PC-3 (cell line): Measurements from ENCODE around the gene PSEN2. TPM values are rescaled to one million over a fixed set of nuclear protein-coding genes. Genes with fewer than 3 reads are reported as not detected.

Experiments
- ATAC-seq: fragments of 200-7000 bp; cut with Tn5 transposase; 2 replicates; pipeline ENCODE4 v1.9.1; 2020; ENCODE audit warnings: mild to moderate bottlenecking, moderate library complexity
- BruUV-seq: library from RNA; stranded (reverse); fragments of 400-500 nt; replicated peaks from 2 replicates; lab custom pipeline; 2021; lab: Mats Ljungman, UMichigan
- CTCF ChIA-PET: fragments of 300-600 bp; sonication (Branson Sonifier 250); formaldehyde crosslinking; loops from one replicate; lab custom pipeline; 2022; ENCODE audit warnings: antibody characterized with exemption; lab: Charles Lee
- POLR2A ChIA-PET: fragments of 300-600 bp; sonication (Branson Sonifier 250); formaldehyde crosslinking; loops from one replicate; lab custom pipeline; 2022; ENCODE audit warnings: antibody characterized with exemption; ENCODE audit not compliant: unreplicated experiment; lab: Charles Lee
- DNase-seq: peaks from one replicate; pipeline ENCODE4 v3.0.0-alpha.2; 2015
- H2AFZ ChIP-seq: fragments of 300-600 bp; sonication (generic); 2 replicates; pipeline ENCODE4 v1.6.0; 2016; ENCODE audit warnings: antibody characterized with exemption, low read length
- H3F3A ChIP-seq: fragments of 300-600 bp; sonication (generic); one replicate; pipeline ENCODE4 v1.6.0; 2017; ENCODE audit warnings: antibody characterized with exemption, low read length, control low read depth, mild to moderate bottlenecking; ENCODE audit not compliant: unreplicated experiment
- H3K27ac ChIP-seq: fragments of 300-600 bp; sonication (generic); 2 replicates; pipeline ENCODE4 v1.5.1; 2016; ENCODE audit warnings: mild to moderate bottlenecking, low read length
- H3K27me3 ChIP-seq: fragments of 300-600 bp; sonication (generic); 2 replicates; pipeline ENCODE4 v1.6.1; 2016; ENCODE audit warnings: low read length, mixed read lengths
- H3K36me3 ChIP-seq: fragments of 300-600 bp; sonication (generic); 2 replicates; pipeline ENCODE4 v1.6.1; 2016; ENCODE audit warnings: low read depth, mixed run types, low read length, mixed read lengths
- H3K4me1 ChIP-seq: fragments of 300-600 bp; sonication (generic); 2 replicates; pipeline ENCODE4 v1.5.1; 2016; ENCODE audit warnings: low read length; ENCODE audit not compliant: insufficient read depth
- H3K4me2 ChIP-seq: fragments of 300-600 bp; sonication (generic); 2 replicates; pipeline ENCODE4 v1.6.0; 2016; ENCODE audit warnings: low read length
- H3K4me3 ChIP-seq: fragments of 300-600 bp; sonication (generic); 2 replicates; pipeline ENCODE4 v1.5.1; 2016; ENCODE audit warnings: mild to moderate bottlenecking, low read length, mixed read lengths
- H3K79me2 ChIP-seq: fragments of 300-600 bp; sonication (generic); 2 replicates; pipeline ENCODE4 v1.6.1; 2017; ENCODE audit warnings: low read length, mixed read lengths
- H3K9ac ChIP-seq: fragments of 300-600 bp; sonication (generic); 2 replicates; pipeline ENCODE4 v1.6.0; 2016; ENCODE audit warnings: mild to moderate bottlenecking, low read length
- H3K9me2 ChIP-seq: fragments of 300-600 bp; sonication (generic); replicated peaks from 2 replicates; pipeline ENCODE4 v1.6.1; 2016; ENCODE audit warnings: mixed run types, low read length, mixed read lengths
- H3K9me3 ChIP-seq: fragments of 300-600 bp; sonication (generic); 2 replicates; pipeline ENCODE4 v1.6.1; 2016; ENCODE audit warnings: low read length, mixed read lengths
- H4K20me1 ChIP-seq: fragments of 300-600 bp; sonication (generic); 2 replicates; pipeline ENCODE4 v1.6.1; 2016; ENCODE audit warnings: low read length, mixed read lengths
- EZH2 ChIP-seq: fragments of 300-600 bp; sonication (generic); IDR thresholded peaks from one replicate; pipeline ENCODE4 v1.6.1; 2017; ENCODE audit warnings: antibody characterized with exemption, mild to moderate bottlenecking, low read length; ENCODE audit not compliant: unreplicated experiment
- EZH2phosphoT487 ChIP-seq: fragments of 300-600 bp; sonication (generic); IDR thresholded peaks from 2 replicates; pipeline ENCODE4 v1.6.1; 2018; ENCODE audit warnings: mild to moderate bottlenecking, antibody characterized with exemption, low read length, borderline replicate concordance
- intact Hi-C: fragments of 100-400 bp; cut with micrococcal nuclease; formaldehyde crosslinking; loops from 2 replicates; pipeline ENCODE4 v1.9.0; 2023
- total RNA-seq: library from RNA; depleted of rRNA; stranded (reverse); fragments of >200 nt; gene quantifications from 2 replicates; pipeline ENCODE4 v1.2.3, GENCODE V29; 2014
- TF ChIP-seq, protein P1 (sequence below): fragments of 300-600 bp; sonication (generic); conservative IDR thresholded peaks from 2 replicates; pipeline ENCODE4 v1.5.1; 2017; ENCODE audit warnings: antibody characterized with exemption, low read depth, mild to moderate bottlenecking, low read length

Gene PSEN2
- total RNA-seq, 1 experiment from 2014 or later: 85.3 TPM

DNA sequence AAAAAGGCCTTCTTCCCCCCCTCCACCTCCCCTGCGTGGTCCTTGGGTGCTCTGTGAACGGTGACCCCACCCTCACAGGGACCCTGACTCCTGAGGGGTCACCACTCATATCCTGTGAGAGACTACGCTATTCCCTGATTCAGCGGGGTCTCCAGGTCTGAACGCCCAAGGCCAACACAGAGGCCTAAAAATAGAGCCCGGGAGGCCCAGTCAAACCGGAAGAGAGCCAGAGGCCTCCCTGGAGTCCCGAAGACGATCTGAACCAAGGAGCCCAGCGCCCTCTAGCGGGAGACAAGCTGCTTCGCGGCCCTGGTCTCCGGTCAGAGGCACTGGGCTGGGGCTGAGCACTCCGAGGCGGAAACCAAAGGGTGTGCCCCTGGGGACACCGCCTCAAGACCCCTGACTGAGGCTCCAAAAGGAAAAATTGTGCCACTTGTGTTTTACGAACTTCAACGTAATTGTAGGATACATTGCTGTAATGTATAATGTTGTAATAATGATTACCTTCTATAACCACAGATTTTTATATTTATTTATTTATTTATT, 42.4 kb upstream of the PSEN2 start:
- Histone ChIP-seq H3F3A (no peaks in the 10 kb centered on the region), H4K20me1 (no peaks in the 10 kb centered on the region), H3K36me3 (no peaks in the 10 kb centered on the region), H3K9me2 (no peaks in the 10 kb centered on the region), H3K4me1 (peaks cover 15% of the 10 kb centered on the region), H3K4me3 (no peak overlapping the region), H3K9ac (peak overlapping the region; percentile 54), H3K4me2 (peak overlapping the region; percentile 69), H3K27ac (peak overlapping the region; percentile 3; the same call in 1 of the 2 replicates), H3K9me3 (0 out of 2 replicates have a peak, but pooled peaks cover 5% of the 10 kb centered on the region), H3K27me3 (no peaks in the 10 kb centered on the region), H3K79me2 (no peaks in the 10 kb centered on the region), H2AFZ (peak overlapping the region; percentile 74)
- BruUV-seq: no TSS peak
- TF ChIP-seq EZH2phosphoT487: no peak
- TF ChIP-seq, protein P1, sequence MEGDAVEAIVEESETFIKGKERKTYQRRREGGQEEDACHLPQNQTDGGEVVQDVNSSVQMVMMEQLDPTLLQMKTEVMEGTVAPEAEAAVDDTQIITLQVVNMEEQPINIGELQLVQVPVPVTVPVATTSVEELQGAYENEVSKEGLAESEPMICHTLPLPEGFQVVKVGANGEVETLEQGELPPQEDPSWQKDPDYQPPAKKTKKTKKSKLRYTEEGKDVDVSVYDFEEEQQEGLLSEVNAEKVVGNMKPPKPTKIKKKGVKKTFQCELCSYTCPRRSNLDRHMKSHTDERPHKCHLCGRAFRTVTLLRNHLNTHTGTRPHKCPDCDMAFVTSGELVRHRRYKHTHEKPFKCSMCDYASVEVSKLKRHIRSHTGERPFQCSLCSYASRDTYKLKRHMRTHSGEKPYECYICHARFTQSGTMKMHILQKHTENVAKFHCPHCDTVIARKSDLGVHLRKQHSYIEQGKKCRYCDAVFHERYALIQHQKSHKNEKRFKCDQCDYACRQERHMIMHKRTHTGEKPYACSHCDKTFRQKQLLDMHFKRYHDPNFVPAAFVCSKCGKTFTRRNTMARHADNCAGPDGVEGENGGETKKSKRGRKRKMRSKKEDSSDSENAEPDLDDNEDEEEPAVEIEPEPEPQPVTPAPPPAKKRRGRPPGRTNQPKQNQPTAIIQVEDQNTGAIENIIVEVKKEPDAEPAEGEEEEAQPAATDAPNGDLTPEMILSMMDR: peak; percentile 99
- intact Hi-C loops: loop anchor here (1.0 to 10.0 kb wide), 6 partner anchors 66 to 607 kb away; partner anchors contain the start of gene STUM
- ChIA-PET CTCF (interaction anchor here (0.6 to 1.0 kb wide), 8 partner anchors 13 to 202 kb away, joined by 3 to 8 read pairs (median 4); partner anchors contain the start of gene ITPKB), POLR2A (interaction anchor here (0.7 kb wide), 1 partner anchor 179 kb away, joined by 6 read pairs; no protein-coding TSS in a partner anchor)
- ATAC-seq (peak; percentile 100), DNase-seq (peak; percentile 99)

DNA sequence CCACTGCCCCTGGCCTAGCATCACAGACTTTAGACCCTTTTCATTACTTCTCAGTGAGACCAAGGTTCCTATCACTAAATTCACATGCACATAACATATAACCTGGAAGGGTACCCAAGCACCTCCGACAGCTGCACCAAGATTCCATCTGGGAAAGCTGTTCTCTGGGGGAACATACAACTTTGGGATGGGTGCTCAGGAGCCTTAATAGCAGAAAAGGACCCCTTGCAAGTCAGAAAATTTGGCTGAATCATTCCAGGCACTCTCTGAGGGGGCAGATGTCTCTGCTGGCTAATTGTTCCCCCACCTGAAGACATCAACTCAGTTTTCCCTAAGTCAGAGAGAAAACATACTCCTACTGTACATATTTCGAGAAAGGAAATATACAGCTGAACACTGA, 41.3 kb upstream of the PSEN2 start:
- H3K9ac ChIP-seq: no peak overlapping the region
- H3K4me1 ChIP-seq: peaks cover 15% of the 10 kb centered on the region
- H3K27ac ChIP-seq: no peak overlapping the region
- no peaks in the 10 kb centered on the region for H3F3A ChIP-seq
- no peak overlapping the region for H3K4me2 ChIP-seq
- no peaks in the 10 kb centered on the region for H3K36me3 ChIP-seq
- H3K9me2 ChIP-seq: no peaks in the 10 kb centered on the region
- TF ChIP-seq, protein P1: no peak
- ChIA-PET POLR2A (interaction anchor here (0.7 kb wide), 1 partner anchor 178 kb away, joined by 6 read pairs; no protein-coding TSS in a partner anchor), CTCF (interaction anchor here (1.0 kb wide), 1 partner anchor 191 kb away, joined by 3 read pairs; no protein-coding TSS in a partner anchor)
- DNase-seq (no peak), ATAC-seq (no peak)
- H3K79me2 ChIP-seq: no peaks in the 10 kb centered on the region
- intact Hi-C loops: loop anchor here (2.0 to 10.0 kb wide), 4 partner anchors 67 to 606 kb away; partner anchors contain the start of gene STUM
- H2AFZ ChIP-seq: no peak overlapping the region
- H3K4me3 ChIP-seq: no peak overlapping the region
- 0 out of 2 replicates have a peak, but pooled peaks cover 8% of the 10 kb centered on the region for H3K9me3 ChIP-seq
- H4K20me1 ChIP-seq: no peaks in the 10 kb centered on the region
- H3K27me3 ChIP-seq: no peaks in the 10 kb centered on the region
- BruUV-seq: no TSS peak

DNA sequence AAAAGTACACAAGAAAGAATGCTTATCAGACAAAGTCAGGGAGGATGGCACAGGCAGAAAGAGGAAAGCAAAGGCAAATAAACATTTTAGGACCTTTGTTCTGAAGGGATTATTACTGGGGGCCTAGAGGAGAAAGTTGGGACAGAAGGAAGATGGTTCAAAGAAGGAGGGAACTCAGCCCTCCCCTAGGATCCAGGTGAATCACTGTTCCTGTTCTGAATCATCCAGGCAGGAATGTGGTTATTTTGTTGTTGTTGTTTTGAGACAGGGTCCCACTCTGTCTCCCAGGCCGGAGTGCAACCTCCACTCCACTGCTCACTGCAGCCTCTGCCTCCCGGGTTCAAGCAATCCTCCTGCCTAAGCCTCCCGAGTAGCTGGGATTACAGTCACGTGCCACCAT, 38.5 kb upstream of the PSEN2 start:
- POLR2A ChIA-PET: no interaction called here
- ATAC-seq: no peak
- BruUV-seq: no TSS peak

More for the DNA sequence above, 38.5 kb upstream of the PSEN2 start:
- intact Hi-C loops: no loop called here
- H3K9me2 ChIP-seq: no peaks in the 10 kb centered on the region
- TF ChIP-seq EZH2 (no peak), EZH2phosphoT487 (no peak)
- TF ChIP-seq, protein P1: no peak
- no peaks in the 10 kb centered on the region for H3K27me3 ChIP-seq
- no peak overlapping the region for H3K4me2 ChIP-seq
- H3K79me2 ChIP-seq: no peaks in the 10 kb centered on the region
- H2AFZ ChIP-seq: no peak overlapping the region
- H3K9ac ChIP-seq: no peak overlapping the region
- H3K4me3 ChIP-seq: no peak overlapping the region
- peaks cover 15% of the 10 kb centered on the region for H3K4me1 ChIP-seq
- peak; percentile 53 for DNase-seq
- CTCF ChIA-PET: no interaction called here
- no peaks in the 10 kb centered on the region for H3F3A ChIP-seq
- no peaks in the 10 kb centered on the region for H4K20me1 ChIP-seq
- 0 out of 2 replicates have a peak, but pooled peaks cover 8% of the 10 kb centered on the region for H3K9me3 ChIP-seq
- H3K27ac ChIP-seq: no peak overlapping the region
- H3K36me3 ChIP-seq: no peaks in the 10 kb centered on the region
